ENCODE data around the gene CAMK2B. TPM values are rescaled to one million over a fixed set of nuclear protein-coding genes. Genes with fewer than 3 reads are reported as not detected.

The CAMK2B gene
- total RNA-seq, 1 experiment from 2014 or later, result 0.13 TPM

DNA sequence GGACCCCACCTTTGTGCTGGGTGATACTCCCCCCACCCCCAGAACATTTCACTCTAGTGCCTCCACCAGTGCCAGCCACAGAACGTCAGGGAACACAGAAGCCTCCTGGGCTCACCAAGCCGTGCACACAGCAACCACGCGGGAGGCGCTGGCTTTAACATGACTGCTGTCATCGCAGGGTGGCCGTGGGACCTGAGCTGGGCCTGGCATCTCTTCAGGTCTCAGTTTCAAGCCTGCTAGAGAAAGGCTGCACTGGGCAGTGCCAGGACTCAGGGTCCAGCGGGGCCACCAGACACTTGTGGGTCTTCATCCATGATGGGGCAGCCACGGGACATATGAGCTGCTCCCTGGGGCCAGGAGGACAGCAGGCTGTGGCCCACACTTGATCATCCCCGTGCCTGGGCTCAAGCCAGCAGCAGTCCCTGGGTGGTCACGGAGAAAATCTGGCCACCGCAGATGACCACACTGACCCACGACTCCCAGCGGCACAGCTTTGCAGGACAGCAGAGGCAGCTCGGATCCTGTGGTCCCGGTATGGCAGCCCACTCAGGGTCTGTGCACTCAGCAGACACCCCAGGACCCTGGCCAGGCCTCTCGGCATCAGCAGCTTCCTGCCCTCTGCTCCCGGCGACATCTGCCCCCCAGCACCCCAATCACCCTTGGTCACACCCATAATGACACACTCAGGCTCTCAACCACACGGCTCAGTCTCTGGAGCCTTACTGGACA, 44.2 kb downstream of the CAMK2B start:
- H3K4me3 ChIP-seq (ENCODE audit: low read depth, low read length, poor library complexity, severe bottlenecking), result no peak overlapping the region
- TF ChIP-seq, protein P1, sequence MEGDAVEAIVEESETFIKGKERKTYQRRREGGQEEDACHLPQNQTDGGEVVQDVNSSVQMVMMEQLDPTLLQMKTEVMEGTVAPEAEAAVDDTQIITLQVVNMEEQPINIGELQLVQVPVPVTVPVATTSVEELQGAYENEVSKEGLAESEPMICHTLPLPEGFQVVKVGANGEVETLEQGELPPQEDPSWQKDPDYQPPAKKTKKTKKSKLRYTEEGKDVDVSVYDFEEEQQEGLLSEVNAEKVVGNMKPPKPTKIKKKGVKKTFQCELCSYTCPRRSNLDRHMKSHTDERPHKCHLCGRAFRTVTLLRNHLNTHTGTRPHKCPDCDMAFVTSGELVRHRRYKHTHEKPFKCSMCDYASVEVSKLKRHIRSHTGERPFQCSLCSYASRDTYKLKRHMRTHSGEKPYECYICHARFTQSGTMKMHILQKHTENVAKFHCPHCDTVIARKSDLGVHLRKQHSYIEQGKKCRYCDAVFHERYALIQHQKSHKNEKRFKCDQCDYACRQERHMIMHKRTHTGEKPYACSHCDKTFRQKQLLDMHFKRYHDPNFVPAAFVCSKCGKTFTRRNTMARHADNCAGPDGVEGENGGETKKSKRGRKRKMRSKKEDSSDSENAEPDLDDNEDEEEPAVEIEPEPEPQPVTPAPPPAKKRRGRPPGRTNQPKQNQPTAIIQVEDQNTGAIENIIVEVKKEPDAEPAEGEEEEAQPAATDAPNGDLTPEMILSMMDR (conservative IDR thresholded peaks at IDR 0.05; ENCODE audit: low read depth, low read length), result no peak
- TF ChIP-seq EZH2 (IDR thresholded peaks at IDR 0.05; ENCODE audit: borderline replicate concordance, low read depth, low read length, poor library complexity, severe bottlenecking), result no peak
- ChIA-PET POLR2A (ENCODE audit: low non-redundant PET) (no interaction called here), CTCF (no interaction called here)
- peaks cover 6% of the 10 kb centered on the region for H3K4me1 ChIP-seq (ENCODE audit: insufficient read depth, low read length, poor library complexity, severe bottlenecking)
- no peaks in the 10 kb centered on the region for H3K27me3 ChIP-seq (replicated peaks; ENCODE audit: insufficient read depth, low read depth, low read length, poor library complexity)
- H3K36me3 ChIP-seq (ENCODE audit: insufficient read depth, low read length, poor library complexity, severe bottlenecking), result no peaks in the 10 kb centered on the region
- intact Hi-C loops (cut with micrococcal nuclease; ENCODE audit: unreplicated experiment), result no loop called here
- BruUV-seq (replicated peaks), result no TSS peak
- DNase-seq (ENCODE audit: low spot score), result no peak
- H3K9me3 ChIP-seq (ENCODE audit: low read depth, low read length, poor library complexity, severe bottlenecking), result no peaks in the 10 kb centered on the region
- no peak overlapping the region for H3K27ac ChIP-seq (ENCODE audit: low read depth, low read length, poor library complexity, severe bottlenecking)

GRCh38 chr7:44280636-44280992, 44.8 kb downstream of the CAMK2B start:
- no TSS peak for BruUV-seq (replicated peaks)
- TF ChIP-seq, protein P1 (conservative IDR thresholded peaks at IDR 0.05; ENCODE audit: low read depth, low read length), result no peak
- TF ChIP-seq EZH2 (IDR thresholded peaks at IDR 0.05; ENCODE audit: borderline replicate concordance, low read depth, low read length, poor library complexity, severe bottlenecking), result no peak
- peaks cover 12% of the 10 kb centered on the region for H3K4me1 ChIP-seq (ENCODE audit: insufficient read depth, low read length, poor library complexity, severe bottlenecking)
- H3K27ac ChIP-seq (ENCODE audit: low read depth, low read length, poor library complexity, severe bottlenecking), result no peak overlapping the region
- intact Hi-C loops (cut with micrococcal nuclease; ENCODE audit: unreplicated experiment), result no loop called here
- no peaks in the 10 kb centered on the region for H3K27me3 ChIP-seq (replicated peaks; ENCODE audit: insufficient read depth, low read depth, low read length, poor library complexity)
- DNase-seq (ENCODE audit: low spot score), result no peak
- ChIA-PET CTCF (no interaction called here), POLR2A (ENCODE audit: low non-redundant PET) (no interaction called here)
- no peaks in the 10 kb centered on the region for H3K36me3 ChIP-seq (ENCODE audit: insufficient read depth, low read length, poor library complexity, severe bottlenecking)
- H3K4me3 ChIP-seq (ENCODE audit: low read depth, low read length, poor library complexity, severe bottlenecking), result no peak overlapping the region
- no peaks in the 10 kb centered on the region for H3K9me3 ChIP-seq (ENCODE audit: low read depth, low read length, poor library complexity, severe bottlenecking)

DNA sequence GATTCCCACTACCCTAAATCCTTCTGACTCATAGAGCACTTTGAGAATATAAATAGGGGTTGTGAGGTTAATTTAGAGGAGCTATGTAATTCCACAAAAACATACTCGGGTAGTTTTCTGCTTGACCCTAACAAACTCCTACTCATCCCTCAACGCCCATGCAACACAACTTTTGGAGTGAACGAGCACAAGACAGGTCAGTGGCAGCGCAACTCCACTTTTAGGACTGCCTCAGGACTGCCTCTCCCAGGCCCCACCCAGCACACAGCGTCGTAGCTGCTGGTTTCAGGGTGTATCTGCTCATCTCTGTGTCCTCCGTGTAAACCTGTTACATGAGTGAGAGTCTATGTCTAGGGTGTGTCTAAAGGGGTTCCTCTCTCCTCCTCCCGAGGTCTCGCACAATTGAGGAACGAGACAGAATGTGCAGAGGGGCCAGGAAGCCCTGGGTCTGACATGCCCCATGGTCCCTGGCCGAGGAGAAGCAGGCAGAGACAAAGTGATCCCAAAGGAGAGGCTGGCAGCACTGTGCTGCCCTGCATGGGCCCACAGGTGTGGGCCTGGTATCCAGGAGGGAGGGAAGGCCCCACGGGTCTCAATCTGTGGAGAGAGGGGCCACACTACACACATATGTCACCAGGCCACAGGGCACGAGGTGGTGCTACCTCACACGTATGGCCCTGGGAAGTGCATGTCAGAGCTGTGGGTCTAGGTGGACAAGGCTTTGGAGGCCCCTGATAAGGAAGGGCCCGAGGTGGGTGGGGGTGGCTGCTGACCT, 45.5 kb downstream of the CAMK2B start:
- no peak overlapping the region for H3K4me3 ChIP-seq (ENCODE audit: low read depth, low read length, poor library complexity, severe bottlenecking)
- H3K4me1 ChIP-seq (ENCODE audit: insufficient read depth, low read length, poor library complexity, severe bottlenecking), result peaks cover 17% of the 10 kb centered on the region
- DNase-seq (ENCODE audit: low spot score), result no peak
- H3K27ac ChIP-seq (ENCODE audit: low read depth, low read length, poor library complexity, severe bottlenecking), result no peak overlapping the region
- no peaks in the 10 kb centered on the region for H3K9me3 ChIP-seq (ENCODE audit: low read depth, low read length, poor library complexity, severe bottlenecking)
- no peaks in the 10 kb centered on the region for H3K36me3 ChIP-seq (ENCODE audit: insufficient read depth, low read length, poor library complexity, severe bottlenecking)
- no TSS peak for BruUV-seq (replicated peaks)
- CTCF ChIA-PET, result no interaction called here
- POLR2A ChIA-PET (ENCODE audit: low non-redundant PET), result no interaction called here
- TF ChIP-seq, protein P1 (conservative IDR thresholded peaks at IDR 0.05; ENCODE audit: low read depth, low read length), result no peak
- TF ChIP-seq EZH2 (IDR thresholded peaks at IDR 0.05; ENCODE audit: borderline replicate concordance, low read depth, low read length, poor library complexity, severe bottlenecking), result no peak
- intact Hi-C loops (cut with micrococcal nuclease; ENCODE audit: unreplicated experiment), result no loop called here
- H3K27me3 ChIP-seq (replicated peaks; ENCODE audit: insufficient read depth, low read depth, low read length, poor library complexity), result no peaks in the 10 kb centered on the region
